ENCODE measurements around the gene BICRA.

- no peak for TF ChIP-seq EZH2 (IDR thresholded peaks at IDR 0.05)
- no peak for TF ChIP-seq POLR2AphosphoS5 (IDR thresholded peaks at IDR 0.05; ENCODE audit: borderline replicate concordance, low read depth, low read length)
Measured at GRCh38 chr19:47614021-47614295, 5.0 kb downstream of the BICRA start.

Data from SK-N-MC (cell line).